ENCODE results near the gene EEF2K.

DNA sequence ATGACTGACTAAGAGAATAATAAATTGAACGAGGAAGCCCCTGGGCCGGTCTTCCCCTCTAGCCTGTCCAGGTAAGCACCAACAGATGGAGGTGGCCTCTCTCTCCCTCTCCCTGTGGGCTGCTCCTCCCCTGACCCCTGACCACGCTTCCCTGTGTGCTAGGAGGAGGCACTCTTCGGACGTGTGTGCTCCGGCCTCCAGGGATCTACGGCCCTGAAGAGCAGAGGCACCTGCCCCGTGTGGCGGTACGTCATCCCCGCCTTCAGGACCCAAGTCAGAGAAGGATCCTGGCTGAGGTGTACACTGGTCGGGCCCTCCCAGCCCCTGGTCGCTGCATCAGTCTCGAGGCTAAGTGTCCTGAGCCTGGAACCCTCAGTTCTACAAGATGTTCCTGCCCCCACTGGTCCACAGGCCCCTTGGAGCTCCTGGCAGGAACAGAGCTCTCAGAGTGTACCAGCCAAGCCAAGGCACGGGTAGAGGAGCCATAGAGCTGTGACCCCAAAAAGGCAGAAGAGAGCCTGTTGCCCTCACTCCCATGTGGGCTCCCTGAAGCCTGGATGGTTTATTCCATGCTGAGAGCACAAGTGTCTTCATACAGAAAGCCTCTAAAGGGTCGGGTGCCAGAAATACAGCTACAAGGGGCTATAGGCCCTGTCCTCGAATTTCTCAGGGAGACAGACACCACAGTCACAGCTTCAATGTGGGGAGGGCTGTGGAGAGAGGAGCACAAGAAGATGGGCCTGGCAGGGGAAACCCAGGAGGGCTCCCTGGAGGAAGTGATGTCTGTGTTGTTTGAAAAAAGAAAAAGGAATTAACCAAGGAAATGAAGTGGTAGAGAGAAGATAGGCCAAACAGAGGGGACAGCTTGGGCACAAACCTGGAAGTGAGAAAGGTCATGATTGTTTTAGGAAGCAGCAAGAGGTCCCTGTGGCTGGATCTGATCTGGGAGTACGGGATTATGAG, 27.8 kb upstream of the EEF2K start:
- TF ChIP-seq, protein P1, sequence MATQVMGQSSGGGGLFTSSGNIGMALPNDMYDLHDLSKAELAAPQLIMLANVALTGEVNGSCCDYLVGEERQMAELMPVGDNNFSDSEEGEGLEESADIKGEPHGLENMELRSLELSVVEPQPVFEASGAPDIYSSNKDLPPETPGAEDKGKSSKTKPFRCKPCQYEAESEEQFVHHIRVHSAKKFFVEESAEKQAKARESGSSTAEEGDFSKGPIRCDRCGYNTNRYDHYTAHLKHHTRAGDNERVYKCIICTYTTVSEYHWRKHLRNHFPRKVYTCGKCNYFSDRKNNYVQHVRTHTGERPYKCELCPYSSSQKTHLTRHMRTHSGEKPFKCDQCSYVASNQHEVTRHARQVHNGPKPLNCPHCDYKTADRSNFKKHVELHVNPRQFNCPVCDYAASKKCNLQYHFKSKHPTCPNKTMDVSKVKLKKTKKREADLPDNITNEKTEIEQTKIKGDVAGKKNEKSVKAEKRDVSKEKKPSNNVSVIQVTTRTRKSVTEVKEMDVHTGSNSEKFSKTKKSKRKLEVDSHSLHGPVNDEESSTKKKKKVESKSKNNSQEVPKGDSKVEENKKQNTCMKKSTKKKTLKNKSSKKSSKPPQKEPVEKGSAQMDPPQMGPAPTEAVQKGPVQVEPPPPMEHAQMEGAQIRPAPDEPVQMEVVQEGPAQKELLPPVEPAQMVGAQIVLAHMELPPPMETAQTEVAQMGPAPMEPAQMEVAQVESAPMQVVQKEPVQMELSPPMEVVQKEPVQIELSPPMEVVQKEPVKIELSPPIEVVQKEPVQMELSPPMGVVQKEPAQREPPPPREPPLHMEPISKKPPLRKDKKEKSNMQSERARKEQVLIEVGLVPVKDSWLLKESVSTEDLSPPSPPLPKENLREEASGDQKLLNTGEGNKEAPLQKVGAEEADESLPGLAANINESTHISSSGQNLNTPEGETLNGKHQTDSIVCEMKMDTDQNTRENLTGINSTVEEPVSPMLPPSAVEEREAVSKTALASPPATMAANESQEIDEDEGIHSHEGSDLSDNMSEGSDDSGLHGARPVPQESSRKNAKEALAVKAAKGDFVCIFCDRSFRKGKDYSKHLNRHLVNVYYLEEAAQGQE (IDR thresholded peaks at IDR 0.05; ENCODE audit: low read depth) = no peak
- TF ChIP-seq, protein P2, sequence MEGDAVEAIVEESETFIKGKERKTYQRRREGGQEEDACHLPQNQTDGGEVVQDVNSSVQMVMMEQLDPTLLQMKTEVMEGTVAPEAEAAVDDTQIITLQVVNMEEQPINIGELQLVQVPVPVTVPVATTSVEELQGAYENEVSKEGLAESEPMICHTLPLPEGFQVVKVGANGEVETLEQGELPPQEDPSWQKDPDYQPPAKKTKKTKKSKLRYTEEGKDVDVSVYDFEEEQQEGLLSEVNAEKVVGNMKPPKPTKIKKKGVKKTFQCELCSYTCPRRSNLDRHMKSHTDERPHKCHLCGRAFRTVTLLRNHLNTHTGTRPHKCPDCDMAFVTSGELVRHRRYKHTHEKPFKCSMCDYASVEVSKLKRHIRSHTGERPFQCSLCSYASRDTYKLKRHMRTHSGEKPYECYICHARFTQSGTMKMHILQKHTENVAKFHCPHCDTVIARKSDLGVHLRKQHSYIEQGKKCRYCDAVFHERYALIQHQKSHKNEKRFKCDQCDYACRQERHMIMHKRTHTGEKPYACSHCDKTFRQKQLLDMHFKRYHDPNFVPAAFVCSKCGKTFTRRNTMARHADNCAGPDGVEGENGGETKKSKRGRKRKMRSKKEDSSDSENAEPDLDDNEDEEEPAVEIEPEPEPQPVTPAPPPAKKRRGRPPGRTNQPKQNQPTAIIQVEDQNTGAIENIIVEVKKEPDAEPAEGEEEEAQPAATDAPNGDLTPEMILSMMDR (IDR thresholded peaks at IDR 0.05 in 2 of 3, conservative IDR thresholded peaks at IDR 0.05 in 1 of 3; ENCODE audit: borderline replicate concordance in 1 of 3, insufficient read depth in 1 of 3, low read depth in 2 of 3, low read length in 2 of 3) = no peak
- TF ChIP-seq, protein P3, sequence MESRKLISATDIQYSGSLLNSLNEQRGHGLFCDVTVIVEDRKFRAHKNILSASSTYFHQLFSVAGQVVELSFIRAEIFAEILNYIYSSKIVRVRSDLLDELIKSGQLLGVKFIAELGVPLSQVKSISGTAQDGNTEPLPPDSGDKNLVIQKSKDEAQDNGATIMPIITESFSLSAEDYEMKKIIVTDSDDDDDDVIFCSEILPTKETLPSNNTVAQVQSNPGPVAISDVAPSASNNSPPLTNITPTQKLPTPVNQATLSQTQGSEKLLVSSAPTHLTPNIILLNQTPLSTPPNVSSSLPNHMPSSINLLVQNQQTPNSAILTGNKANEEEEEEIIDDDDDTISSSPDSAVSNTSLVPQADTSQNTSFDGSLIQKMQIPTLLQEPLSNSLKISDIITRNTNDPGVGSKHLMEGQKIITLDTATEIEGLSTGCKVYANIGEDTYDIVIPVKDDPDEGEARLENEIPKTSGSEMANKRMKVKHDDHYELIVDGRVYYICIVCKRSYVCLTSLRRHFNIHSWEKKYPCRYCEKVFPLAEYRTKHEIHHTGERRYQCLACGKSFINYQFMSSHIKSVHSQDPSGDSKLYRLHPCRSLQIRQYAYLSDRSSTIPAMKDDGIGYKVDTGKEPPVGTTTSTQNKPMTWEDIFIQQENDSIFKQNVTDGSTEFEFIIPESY (IDR thresholded peaks at IDR 0.05; ENCODE audit: extremely low read depth, insufficient replicate concordance, low read length) = no peak
